Lower leg skin (tissue), 4 donors: Measurements from ENCODE around the gene GDPD4. TPM values are rescaled to one million over a fixed set of nuclear protein-coding genes. Genes with fewer than 3 reads are reported as not detected.

ENCODE experiments used
- DNase-seq, 2 donors: peaks; one replicate each; pipeline ENCODE4 v3.0.0-alpha.2; 2019; ENCODE audit warnings: low spot score in 2 of 2
- H3K4me3 ChIP-seq: fragments of 200-600 bp; sonication (generic); 2 replicates; pipeline ENCODE4 v1.5.1; 2017; ENCODE audit warnings: mild to moderate bottlenecking, low read depth; ENCODE audit not compliant: poor library complexity, severe bottlenecking
- CTCF ChIP-seq, 3 donors: fragments of 450-650 bp; IDR thresholded peaks; one replicate each; pipeline ENCODE4 v1.5.1; 2016; ENCODE audit warnings: antibody characterized with exemption in 3 of 3, mild to moderate bottlenecking in 3 of 3, moderate library complexity in 2 of 3
- POLR2A ChIP-seq, 2 donors: fragments of 450-650 bp; IDR thresholded peaks; one replicate each; pipeline ENCODE4 v1.6.1; 2016 to 2017; ENCODE audit warnings: antibody characterized with exemption in 2 of 2, mild to moderate bottlenecking in 1 of 2, moderate library complexity in 1 of 2
- WGBS, 2 donors: methylation state at CpG; one replicate each; pipeline ENCODE4 v1.1.5; 2018; 5-methylcytosine and 5-hydroxymethylcytosine counted together
- intact Hi-C: fragments of 100-400 bp; cut with DNase I; formaldehyde crosslinking; loops from one replicate; pipeline ENCODE4 v1.15.0; 2023; ENCODE audit warnings: low total_unique reads
- total RNA-seq, 4 donors: library from RNA; depleted of rRNA; stranded (reverse); fragments of >200 nt; gene quantifications; one replicate each; pipeline ENCODE4 v1.1.0, GENCODE V29; 2016

The GDPD4 gene
- total RNA-seq, 4 donors from 2014 or later = not detected

DNA sequence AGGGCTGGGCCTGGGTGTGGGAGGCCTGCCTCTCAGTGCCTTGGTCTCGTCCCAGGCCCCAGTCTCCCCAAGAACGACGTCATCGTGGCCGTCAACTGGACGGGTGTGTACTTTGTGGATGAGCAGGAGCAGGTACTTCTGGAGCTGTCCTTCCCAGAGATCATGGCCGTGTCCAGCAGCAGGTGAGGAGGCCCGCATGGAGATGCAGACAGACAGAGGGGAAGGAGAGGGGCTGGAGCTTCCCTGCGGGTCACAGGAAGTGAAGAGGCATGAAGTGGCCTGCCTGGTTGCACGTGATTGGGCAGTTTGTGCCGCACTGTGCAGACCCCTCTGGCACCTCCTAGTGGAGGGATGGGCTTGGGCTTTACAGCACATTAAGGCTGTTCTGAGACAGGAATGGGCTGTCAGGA is 103.0 kb downstream of the GDPD4 start:
- 83 to 89% methylated on average over 11 of the region's 11 CpGs for WGBS, 2 donors
- DNase-seq = peak in 1 of 2 donors; percentile 82
- intact Hi-C loops = no loop called here

DNA sequence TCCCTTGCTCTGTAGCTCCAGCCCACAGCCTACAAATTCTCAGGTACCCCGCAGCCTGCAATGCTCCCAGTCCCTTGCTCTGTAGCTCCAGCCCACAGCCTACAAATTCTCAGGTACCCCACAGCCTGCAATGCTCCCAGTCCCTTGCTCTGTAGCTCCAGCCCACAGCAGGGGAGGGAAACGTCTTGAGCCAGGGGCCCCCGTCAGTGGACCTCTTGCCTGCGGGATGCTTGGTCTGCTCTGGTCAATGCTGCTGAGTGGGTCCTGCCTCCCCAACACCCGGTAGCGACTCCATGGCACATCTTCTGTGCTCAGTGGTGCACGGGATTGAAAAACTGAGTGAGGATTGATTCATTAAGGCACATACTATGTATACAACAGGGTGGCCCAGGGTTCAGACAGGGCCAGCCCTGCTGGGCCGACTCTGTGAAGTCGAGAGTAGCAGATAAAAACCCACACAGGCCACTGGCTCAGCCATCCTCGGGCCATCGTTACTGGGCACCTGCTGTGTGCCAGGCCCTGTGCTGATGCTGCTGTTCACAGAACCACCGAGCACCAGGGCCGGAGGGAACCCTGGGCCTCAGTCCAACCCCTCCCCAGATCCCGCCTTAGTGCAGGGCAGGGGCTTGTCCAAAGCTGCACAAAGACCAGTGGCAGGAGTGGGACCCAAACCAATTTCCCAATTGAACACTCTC is 103.7 kb downstream of the GDPD4 start:
- 91 to 96% methylated on average over 13 to 14 of the region's 14 CpGs for WGBS, 2 donors
- intact Hi-C loops = no loop called here
- TF ChIP-seq POLR2A (IDR thresholded peaks at IDR 0.05) (no peak), CTCF (IDR thresholded peaks at IDR 0.05) (no peak)
- no peak overlapping the region for H3K4me3 ChIP-seq
- DNase-seq = peak in 1 of 2 donors; percentile 68

More for the DNA sequence above, 103.0 kb downstream of the GDPD4 start:
- no peak overlapping the region for H3K4me3 ChIP-seq
- TF ChIP-seq CTCF (IDR thresholded peaks at IDR 0.05) (no peak), POLR2A (IDR thresholded peaks at IDR 0.05) (no peak)

DNA sequence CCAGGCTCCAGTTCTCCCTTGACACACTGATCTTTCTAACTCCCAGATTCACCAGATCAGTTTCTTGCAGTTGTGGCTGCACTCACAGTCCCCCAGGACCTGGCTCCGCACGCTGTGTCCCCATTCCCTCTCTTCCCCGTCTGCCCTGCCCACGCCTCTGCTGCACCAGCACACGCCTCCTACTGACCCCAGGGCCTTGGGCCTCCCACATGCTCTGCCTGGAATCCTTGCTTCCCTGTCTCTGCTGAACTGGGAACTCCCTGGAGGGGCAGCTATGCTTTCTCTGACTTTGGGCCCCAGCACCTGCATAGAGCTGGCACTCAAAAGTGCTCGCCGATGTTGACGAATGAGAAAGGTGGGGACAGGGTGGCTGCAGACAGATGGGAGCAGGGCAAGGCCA is 104.5 kb downstream of the GDPD4 start:
- 80 to 86% methylated on average over 8 of the region's 8 CpGs for WGBS, 2 donors
- no peak for DNase-seq
- no peak overlapping the region for H3K4me3 ChIP-seq
- TF ChIP-seq CTCF (IDR thresholded peaks at IDR 0.05) (no peak), POLR2A (IDR thresholded peaks at IDR 0.05) (no peak)
- intact Hi-C loops = no loop called here

- no peak overlapping the region for H3K4me3 ChIP-seq
- TF ChIP-seq CTCF (IDR thresholded peaks at IDR 0.05) (no peak), POLR2A (IDR thresholded peaks at IDR 0.05) (no peak)
- intact Hi-C loops = no loop called here
- no peak for DNase-seq
- WGBS, 2 donors = 72 to 79% methylated on average over 15 to 16 of the region's 16 CpGs
Measured at GRCh38 chr11:77195071-77195755, 106.3 kb downstream of the GDPD4 start.

- TF ChIP-seq CTCF (IDR thresholded peaks at IDR 0.05) = no peak
- TF ChIP-seq POLR2A (IDR thresholded peaks at IDR 0.05) = no peak
- no peak for DNase-seq
- intact Hi-C loops = loop anchor here (5.0 kb wide), 1 partner anchor 353 kb away; no protein-coding TSS in a partner anchor
- WGBS, 2 donors = 87 to 93% methylated on average over 9 to 15 of the region's 15 CpGs
- H3K4me3 ChIP-seq = no peak overlapping the region
Measured at GRCh38 chr11:77193911-77194830, 107.3 kb downstream of the GDPD4 start.
